A172 (cell line): ENCODE results near the gene STIM1. TPM values are rescaled to one million over a fixed set of nuclear protein-coding genes. Genes with fewer than 3 reads are reported as not detected.
"Not testable (repeated sequence)": the region's sequence is repeated elsewhere in the genome, so short reads cannot be mapped to it uniquely, and the experiment has no call there.

ENCODE experiments used
- DNase-seq: peaks from one replicate; pipeline ENCODE4 v3.0.0-alpha.2; 2015; ENCODE audit warnings: low spot score
- total RNA-seq: library from RNA; depleted of rRNA; stranded (reverse); fragments of >200 nt; shearing (Covaris generic); gene quantifications from 2 replicates; pipeline ENCODE4 v1.2.3, GENCODE V29; 2014

The STIM1 gene
- total RNA-seq, 1 experiment from 2014 or later, result 23.6 TPM

DNA sequence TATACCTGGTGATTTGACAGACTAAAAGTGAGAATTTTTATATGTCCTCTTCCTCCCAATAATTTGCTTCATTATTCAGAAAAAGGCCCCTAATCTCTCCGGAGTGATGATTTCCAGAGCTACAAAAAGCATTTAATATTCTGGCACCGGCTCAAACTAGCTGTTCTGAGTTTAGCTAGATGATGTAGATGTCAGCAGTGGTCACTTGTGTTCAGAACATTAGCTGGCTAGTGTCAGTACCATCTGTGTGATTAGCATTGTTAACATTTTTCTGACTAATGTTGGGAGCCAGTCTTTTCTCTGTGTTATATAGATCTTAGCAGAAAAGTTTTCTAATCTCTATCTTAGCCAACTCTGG lies 170.5 kb downstream of the STIM1 start:
- DNase-seq, result no peak

DNA sequence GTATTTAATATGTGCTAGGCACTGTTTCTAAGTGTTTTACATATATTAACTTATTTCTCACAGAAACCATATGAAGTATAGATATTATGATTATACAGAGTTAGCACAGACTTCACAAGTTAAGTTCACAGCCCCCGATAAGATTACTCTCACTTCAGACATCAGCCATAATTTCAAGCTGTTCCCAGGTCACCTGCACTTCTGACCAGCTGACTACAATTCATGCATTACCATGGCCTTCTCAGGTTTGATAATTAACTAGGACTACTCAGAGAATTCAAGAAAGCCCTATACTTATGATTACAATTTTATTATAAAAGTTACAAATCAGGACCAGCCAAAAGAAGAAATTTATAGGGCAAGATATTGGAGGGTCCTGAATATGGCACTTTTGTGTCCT lies 170.9 kb downstream of the STIM1 start:
- DNase-seq, result no peak

DNA sequence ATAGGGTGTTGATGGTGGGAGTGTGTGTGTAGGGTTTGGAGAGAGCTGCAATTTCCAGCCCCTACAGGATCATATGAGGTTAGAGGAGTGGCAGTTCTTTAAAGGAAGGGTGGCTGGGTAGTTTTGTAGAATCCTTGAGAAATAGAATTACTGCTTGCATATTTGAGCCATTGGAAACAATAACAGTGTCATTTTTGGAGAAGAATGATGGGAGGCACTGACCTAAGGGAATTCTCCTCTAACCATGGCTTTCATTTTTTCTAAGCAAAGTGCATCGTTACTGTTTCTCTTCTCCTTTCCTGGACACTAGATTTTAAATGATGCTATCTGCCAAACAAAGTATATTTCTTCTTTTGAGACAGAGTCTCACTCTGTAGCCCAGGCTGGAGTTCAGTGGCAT lies 172.3 kb downstream of the STIM1 start:
- no peak for DNase-seq

DNA sequence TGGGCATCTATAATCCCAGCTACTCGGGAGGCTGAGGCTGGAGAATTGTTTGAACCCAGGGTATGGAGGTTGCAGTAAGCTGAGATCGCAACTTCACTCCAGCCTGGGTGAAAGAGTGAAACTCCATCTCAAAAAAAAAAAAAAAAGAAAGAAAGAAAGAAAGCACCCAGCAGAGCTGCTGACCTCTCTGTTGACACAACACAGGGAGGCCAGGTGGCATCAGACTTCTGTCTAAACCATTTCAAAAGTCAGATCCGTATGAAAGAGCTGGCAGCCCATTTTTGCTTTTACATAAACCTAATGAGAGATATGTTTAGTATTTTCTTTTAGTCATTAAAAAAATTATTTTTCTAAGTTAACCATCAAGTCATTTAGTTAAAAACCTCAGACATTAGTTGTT lies 174.7 kb downstream of the STIM1 start:
- no peak for DNase-seq

DNA sequence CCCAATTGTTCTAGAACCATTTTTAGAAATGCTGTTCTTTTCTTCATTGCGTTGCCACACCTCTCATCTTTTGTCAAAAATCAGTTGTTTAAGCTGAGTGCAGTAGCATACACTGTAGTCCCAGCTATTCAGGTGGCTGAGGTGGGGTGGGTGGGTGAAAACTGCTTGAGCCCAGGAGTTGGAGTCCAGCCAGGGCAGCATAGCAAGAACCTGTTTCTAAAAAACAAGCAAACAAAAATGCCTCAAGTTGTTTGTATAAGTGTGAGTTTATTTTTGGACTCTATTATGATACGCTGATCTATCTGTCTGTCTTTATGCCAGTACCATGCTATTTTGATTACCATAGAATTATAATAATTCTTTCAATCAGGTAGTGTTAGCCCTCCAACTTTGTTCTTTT lies 176.6 kb downstream of the STIM1 start:
- no peak for DNase-seq

DNA sequence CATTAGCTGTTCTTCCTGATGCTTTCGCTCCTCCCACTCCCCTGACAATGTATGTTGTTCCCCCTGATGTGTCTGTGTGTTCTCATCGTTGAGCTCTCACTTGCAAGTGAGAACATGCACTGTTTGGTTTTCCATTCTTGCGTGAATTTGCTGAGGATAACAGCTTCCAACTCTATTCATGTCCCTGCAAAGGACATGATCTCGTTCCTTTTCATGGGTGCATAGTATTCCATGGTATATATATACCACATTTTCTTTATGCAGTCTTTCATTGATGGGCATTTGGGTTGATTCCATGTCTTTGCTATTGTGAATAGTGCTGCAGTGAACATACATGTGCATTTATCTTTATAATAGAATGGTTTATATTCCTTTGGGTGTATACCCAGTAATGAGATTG lies 180.5 kb downstream of the STIM1 start:
- DNase-seq, result no peak

DNA sequence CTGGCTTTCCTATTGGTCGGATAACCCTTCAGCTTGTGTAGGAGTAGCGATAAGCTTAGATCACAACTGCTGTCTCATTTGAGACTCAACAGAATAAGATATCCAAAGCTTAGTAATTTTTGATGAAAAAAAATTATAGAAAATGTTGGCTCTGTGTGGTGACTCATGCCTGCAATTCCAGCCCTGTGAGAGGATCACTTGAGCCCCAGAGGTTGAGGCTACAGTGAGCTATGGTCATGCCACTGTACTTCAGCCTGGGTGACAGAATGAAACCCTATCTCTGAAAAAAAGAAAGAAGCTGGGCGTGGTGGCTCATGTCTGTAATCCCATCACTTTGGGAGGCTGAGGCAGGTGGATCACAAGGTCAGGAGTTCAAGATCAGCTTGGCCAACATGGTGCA lies 183.5 kb downstream of the STIM1 start:
- DNase-seq, result no peak

DNA sequence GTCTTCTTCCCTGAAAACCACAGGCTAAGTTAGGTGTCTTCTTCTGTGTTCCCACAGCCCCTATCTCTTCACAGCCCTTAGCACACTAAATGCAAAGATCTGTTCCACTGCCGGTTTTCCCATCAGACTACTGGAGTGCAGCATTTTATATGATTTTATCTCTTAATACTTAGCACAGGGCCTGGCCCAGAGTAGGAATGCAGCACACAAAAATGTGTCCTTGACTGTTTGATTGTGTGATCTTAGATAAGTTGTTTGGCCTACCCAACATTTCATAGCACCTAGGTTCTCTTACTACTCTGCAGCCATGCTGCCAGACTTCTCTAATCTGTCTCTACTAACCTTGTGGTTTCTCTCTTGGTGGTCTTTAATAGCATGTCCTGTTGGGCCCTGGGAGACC lies 185.0 kb downstream of the STIM1 start:
- DNase-seq, result no peak

DNA sequence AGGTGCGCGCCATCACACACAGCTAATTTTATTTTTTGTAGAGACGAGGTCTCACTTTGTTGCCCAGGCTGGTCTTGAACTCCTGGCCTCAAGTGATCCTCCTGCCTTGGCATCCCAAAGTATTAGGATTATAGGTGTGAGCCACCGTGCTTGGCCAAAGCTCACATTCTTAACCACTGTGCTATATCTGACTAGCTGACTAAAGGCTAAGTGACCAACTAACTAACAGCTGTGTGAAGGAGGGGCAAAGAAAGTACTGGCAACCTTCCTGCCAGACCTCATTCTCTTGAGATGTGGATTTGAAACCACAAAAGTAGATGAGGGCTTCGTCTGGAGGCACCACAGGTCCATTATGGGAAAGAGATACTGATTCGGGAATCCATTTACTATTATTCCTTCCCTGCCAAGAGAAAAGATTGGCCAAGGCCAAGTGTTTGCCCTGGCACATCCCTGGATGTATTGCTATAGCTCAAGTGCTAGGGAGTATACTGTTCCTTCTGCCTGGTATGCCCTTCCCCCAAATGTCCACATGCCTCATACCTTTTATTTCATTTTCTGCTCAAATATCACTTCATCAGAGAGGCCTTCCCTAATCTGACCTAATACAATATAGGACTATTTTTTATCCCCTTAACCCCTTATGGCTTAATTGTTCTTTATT lies 186.4 kb downstream of the STIM1 start:
- DNase-seq, result no peak

DNA sequence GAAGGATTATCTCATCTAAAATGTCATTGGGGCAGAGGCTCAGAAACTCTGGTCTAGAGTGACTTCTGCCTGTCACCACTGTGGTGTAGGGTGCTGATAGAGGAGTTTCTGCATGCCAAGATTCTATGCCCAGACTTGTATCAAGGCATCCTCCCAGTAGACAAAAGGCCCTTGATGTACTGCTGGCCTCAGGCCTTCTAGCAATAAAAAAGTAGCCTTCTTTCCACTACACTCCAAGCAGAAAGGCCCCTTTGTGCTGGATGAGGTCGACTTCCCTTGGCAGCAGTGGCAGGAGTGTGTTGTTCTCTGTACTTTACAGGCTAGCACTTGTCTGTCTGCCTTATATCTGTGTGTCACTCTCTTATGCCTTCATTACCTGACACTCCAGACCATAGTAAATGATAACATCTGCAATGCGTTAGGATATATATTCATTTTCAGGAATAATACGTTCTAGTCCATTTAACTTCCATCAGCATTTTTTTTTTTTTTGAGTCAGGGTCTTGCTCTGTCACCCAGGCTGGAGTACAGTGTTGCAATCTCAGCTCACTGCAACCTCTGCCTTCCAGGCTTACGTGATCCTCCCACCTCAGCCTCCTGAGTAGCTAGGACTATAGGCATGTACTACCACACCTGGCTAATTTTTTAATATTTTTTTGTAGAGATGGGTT lies 189.6 kb downstream of the STIM1 start:
- no peak for DNase-seq

DNA sequence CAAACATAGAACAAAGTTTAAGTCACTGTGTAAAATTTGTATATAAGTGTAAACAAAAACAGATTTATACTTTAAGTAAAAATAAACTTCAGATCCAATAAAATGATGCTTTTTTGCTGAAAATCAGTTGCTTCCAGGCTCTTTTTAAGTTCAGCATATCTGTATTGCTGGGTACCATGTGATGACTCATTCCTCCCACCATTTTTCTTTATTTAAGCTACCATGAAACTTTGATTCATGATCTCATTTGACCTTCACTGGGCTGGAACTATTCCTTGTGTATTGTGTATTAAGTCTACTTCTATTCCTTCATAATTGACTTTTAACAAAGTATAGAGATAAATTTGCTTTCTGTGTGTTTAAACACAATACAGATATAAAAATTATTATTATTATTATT lies 192.9 kb downstream of the STIM1 start:
- no peak for DNase-seq

DNA sequence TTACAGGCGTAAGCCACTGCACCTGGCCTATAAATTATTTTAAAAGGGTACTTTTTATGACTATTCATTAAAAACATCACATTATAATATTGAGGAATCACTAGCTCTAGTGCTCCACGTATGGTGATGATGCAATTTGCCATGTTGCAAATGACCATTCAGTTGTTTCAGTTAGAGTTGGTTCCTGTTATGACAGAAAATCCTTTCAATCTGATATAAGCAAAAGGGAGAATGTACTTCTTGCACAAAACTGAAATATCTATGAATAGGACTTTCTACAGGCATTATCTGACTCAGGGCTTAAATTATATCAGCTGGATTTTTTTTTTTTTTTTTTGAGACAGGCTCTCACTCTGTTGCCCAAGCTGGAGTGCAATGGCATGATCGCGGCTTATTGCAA lies 193.5 kb downstream of the STIM1 start:
- no peak for DNase-seq

DNA sequence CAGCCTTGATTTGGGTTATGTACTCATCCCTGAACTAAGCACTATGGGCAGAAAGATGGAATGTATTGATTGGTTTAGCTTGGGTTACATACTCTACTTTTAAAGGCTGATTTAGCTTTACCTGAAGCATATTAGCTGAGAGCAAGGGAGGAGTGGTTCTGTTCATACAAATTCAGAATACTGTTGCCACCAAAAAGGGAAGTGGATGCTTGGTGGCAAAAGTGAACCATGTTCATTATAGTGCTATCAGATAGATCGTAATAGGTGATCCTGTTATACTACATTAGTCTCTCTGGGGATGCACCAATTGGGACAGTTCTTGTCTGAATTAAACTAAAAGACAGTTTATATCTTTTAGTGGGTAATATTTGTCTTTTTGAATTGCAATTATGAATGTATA lies 194.7 kb downstream of the STIM1 start:
- DNase-seq, result no peak

DNA sequence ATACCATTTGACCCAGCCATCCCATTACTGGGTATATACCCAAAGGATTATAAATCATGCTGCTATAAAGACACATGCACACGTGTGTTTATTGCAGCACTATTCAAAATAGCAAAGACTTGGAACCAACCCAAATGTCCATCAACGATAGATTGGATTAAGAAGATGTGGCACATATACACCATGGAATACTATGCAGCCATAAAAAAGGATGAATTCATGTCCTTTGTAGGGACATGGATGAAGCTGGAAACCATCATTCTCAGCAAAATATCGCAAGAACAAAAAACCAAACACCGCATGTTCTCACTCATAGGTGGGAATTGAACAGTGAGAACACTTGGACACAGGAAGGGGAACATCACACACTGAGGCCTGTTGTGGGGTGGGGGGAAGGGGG lies 197.7 kb downstream of the STIM1 start:
- not testable (repeated sequence) for DNase-seq

DNA sequence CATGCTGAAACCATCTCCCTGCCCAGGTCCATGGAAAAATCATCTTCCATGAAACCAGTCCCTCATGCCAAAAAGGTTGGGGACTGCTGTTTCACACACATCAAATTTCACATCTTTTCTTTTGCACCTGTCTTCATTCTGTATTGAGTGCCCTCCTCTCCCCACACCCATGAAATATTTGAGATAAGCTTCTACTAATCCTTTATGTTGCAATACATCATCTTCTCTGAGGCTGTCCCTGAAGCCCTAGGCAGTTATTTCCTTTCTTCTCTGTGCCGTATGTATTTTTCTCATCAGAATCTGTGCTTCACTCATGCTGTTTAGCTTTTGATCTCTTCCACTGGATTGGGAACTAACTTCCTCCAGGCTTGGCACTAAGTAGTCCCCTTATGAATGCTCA lies 199.2 kb downstream of the STIM1 start:
- no peak for DNase-seq

DNA sequence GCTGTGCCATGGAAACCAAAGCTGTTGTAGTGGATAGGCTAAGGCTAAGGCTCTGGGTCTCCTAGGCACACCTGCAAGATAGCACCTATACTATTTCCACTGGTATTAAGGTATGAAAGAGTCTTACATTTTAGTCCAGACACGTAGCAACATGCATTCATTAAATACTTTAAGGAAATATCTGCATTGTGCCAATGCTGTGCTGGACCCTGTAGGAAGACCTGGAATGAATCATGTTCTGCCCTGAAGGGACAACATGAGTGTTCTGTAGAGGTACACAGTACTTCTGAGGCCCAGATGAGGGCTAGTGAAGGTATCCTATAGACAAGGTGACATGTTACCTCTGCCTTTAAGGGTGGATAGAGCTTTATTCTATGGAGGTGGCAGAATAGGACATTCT lies 204.0 kb downstream of the STIM1 start:
- no peak for DNase-seq

DNA sequence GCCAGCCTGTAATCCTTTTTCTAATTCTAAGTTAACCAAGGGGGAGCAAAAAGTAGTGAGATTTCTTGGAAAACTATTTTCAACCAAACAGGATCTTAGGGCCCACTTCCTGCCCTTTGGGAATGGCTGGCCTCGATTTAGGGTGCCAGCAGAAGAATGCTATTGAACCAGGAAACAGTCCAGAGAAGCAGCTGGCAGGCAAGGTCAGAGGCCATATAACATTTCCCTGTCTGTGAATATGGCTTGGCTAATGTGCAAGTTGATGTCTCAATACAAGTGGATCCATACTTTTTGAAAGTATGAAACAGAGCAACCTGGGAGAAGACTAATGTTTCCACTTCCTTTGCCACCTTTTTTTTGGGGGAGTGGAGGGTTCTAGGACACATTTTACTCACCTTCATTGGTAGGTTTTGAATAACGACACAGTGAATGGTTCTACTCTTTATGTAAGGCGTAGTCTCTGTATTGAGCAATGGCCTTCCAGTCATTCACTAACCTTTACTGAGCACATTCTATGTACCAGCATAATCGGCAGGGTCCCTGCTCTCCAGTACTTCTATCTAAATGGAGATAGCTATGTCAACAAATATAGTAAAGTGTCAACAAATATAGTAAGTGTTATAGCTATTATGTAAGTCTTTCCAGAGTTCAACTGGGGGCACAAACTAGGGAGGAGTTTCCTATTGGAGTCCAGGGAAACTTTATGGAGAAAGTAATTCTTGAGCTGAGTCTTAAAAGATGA lies 204.9 kb downstream of the STIM1 start:
- no peak for DNase-seq

DNA sequence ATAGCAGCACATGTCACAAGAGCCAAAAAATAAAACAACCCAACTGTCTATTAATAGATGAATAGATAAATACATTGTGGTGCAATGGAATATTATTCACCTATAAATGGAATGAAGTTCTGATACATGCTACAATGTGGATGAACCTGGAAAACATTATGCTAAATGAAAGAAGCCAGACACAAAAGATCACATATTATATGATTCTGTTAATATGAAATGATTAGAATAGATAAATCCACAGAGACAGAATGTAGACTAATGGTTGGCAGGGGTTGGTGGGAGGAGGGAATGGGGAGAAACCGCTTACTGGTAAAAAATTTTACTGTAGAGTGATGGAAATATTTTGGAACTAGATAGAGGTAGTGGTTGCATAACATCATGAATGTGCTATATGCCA lies 206.2 kb downstream of the STIM1 start:
- no peak for DNase-seq

DNA sequence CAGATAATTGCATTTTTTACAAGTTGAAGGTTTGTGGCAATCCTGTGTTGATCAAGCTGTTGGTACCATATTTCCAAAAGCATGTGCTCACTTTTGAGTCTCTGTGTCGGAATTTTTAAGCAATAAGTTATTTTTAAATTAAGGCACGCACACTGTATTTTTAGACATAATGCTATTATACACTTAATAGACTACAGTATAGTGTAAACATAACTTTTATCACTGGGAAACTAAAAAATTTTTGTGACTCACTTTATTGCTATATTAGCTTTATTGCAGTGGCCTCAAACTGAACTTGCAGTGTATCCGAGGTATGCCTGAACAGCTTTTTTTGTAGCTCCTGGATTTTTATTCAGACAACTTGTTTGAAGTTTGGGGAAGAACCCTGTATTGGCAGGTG lies 207.9 kb downstream of the STIM1 start:
- no peak for DNase-seq

DNA sequence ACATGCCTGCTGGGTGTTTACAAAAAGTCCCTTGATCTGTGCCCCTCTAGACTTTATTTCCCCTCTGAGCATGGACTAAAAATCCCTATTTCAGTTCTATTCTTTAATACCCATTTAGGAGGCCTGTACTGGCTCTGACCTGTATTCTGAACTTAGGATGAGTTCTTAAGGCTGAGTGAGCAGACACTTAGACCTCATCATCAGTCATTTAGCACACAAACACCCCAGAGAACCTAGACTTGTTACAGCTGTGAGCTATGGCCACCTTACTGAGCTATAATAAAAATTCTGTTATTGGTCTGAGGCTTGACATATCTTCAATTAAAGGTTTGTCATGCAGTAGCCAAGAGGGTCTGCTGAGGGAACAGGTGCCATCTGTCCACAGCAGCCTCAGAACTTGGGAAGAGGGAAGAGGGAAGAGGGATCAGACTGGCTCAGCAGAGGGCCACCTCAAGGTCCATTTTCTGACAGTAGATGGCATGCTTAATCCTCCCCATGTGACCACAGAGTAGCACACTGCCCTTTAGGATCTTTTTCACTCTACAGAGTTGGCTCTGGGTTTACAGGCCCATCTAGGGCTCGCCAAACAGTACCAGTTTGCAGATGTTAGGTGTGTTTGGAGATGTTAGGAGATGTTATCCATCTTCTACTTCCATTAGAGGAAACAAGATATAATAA lies 209.0 kb downstream of the STIM1 start:
- DNase-seq, result no peak

DNA sequence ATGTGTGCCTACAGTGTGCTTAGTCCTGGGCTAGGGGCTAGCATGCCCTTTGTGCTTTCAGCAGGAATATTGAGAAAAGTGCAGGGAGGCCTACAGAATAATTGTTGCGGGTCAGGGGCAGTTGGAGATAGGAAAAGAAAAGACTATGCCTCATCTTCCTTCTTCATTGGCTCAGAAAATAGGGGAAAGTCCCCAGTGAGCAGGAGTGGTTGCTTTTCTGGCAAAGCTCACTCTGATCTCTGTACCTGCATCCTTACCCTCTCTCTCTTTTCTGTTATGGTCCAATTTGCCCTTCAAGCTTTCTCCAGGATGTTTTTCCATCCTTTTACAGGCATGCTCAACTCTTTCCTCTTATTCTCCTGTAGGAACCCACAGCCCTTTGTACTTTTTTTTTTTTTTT lies 209.6 kb downstream of the STIM1 start:
- no peak for DNase-seq

DNA sequence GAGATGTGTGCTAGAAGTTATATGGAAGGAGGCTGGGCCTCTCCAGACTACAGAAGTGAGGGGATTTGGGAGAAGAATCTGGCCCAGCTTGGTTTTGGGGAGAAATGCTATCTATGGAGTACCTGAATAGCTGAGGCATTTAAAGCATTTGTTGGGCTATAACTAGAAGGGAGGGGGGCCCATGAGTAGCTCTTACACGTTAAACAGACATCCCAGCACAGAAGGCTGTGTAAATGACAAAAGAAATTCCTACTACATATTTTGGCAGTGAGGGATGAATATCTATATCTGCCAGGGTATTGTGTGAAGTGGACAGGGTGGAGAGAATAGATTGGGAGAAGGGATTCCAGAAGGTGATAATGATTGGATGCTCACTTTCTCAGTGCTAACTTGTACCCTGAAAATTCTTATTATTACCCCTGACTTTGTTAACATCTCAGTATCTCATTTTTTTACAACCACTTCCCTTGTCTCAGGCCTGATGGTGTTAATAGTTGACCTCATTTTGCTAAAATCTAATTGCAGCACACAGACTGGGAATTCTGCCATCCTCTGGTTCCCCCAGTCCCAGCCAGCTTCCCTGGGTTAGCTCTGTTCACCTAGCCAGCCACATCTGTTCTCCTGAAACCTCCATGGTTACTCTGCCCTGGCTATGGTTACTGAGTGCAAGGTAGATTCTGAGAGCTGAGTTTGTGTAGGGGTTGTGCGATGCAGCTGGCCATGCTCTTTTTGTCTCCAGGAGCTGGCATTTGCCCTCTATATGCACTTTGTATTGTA lies 210.3 kb downstream of the STIM1 start:
- DNase-seq, result no peak
